ENCODE measurements around the gene CAMKMT.

- no peak for TF ChIP-seq POLR2A (IDR thresholded peaks at IDR 0.05)
- no peak for TF ChIP-seq CTCF (IDR thresholded peaks at IDR 0.05)
These were observed 369.8 kb downstream of the CAMKMT start for GRCh38 chr2:44731505-44731904.
